Suprapubic skin (tissue), 4 donors: ENCODE measurements around the gene EXD2. TPM values are rescaled to one million over a fixed set of nuclear protein-coding genes. Genes with fewer than 3 reads are reported as not detected.
A peak's percentile ranks its signal among the peaks of the same experiment; 100 is the strongest.

Experiments
- DNase-seq, 2 donors: peaks; one replicate each; pipeline ENCODE4 v3.0.0-alpha.2; 2019; ENCODE audit warnings: low spot score in 2 of 2
- H3K27ac ChIP-seq: fragments of 200-600 bp; sonication (generic); one replicate; pipeline ENCODE4 v1.5.1; 2019
- H3K27me3 ChIP-seq: fragments of 200-600 bp; sonication (generic); one replicate; pipeline ENCODE4 v1.5.1; 2019
- H3K36me3 ChIP-seq: fragments of 200-600 bp; sonication (generic); one replicate; pipeline ENCODE4 v1.5.1; 2019
- H3K4me1 ChIP-seq: fragments of 200-600 bp; sonication (generic); one replicate; pipeline ENCODE4 v1.5.1; 2019
- H3K4me3 ChIP-seq: fragments of 200-600 bp; sonication (generic); one replicate; pipeline ENCODE4 v1.5.1; 2019; ENCODE audit warnings: mild to moderate bottlenecking
- H3K9me3 ChIP-seq: fragments of 200-600 bp; sonication (generic); one replicate; pipeline ENCODE4 v1.5.1; 2019
- EP300 ChIP-seq: sonication (generic); formaldehyde crosslinking; IDR thresholded peaks from one replicate; pipeline ENCODE4 v1.6.1; 2017; ENCODE audit warnings: antibody characterized with exemption
- POLR2A ChIP-seq, 2 donors: fragments of 450-650 bp; IDR thresholded peaks; one replicate each; pipeline ENCODE4 v1.6.1; 2017; ENCODE audit warnings: antibody characterized with exemption in 2 of 2, mild to moderate bottlenecking in 2 of 2, moderate library complexity in 2 of 2
- POLR2AphosphoS5 ChIP-seq, 3 donors: sonication (generic); formaldehyde crosslinking; IDR thresholded peaks; one replicate each; pipeline ENCODE4 v1.6.1; 2017; ENCODE audit warnings: antibody characterized with exemption in 3 of 3
- WGBS: methylation state at CpG from one replicate; pipeline ENCODE4 v1.1.5; 2018; 5-methylcytosine and 5-hydroxymethylcytosine counted together
- total RNA-seq, 4 donors: library from RNA; depleted of rRNA; stranded (reverse); fragments of >200 nt; gene quantifications; one replicate each; pipeline ENCODE4 v1.1.0, GENCODE V29; 2016
- TF ChIP-seq, protein P1 (sequence below), 2 donors: fragments of 200-600 bp in 1 of 2; fragments of 450-650 bp in 1 of 2; sonication (generic) in 1 of 2; IDR thresholded peaks; one replicate each; pipeline ENCODE4 v1.5.1; 2016 to 2019; ENCODE audit warnings: antibody characterized with exemption in 2 of 2, mild to moderate bottlenecking in 1 of 2, moderate library complexity in 1 of 2

The EXD2 gene
- total RNA-seq, 4 donors from 2014 or later, result 17.6 to 26.8 (median 19.6) TPM

DNA sequence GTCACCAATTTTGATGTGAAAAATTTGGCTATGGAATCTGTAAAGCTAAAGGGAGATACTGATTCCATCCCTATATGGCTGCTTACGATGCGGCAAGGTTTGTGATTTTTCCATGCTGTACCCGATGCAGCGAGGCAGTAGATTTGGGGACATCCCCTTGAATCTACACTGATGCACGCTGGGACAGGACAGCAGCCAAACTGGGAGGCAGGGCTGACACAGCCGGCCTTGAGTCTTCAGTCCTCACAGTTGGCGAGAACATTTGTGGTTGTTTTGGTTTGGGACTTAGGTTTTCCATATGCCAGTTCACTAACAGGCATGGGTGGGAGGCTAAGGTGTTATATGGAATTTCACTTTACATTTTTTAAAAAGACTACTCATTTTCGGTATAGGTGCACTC is 72.5 kb downstream of the EXD2 start:
- H3K27me3 ChIP-seq, result peaks cover 49% of the 10 kb centered on the region
- no peak overlapping the region for H3K4me3 ChIP-seq
- 88% methylated on average over 6 of the region's 8 CpGs for WGBS
- DNase-seq, result peak in 1 of 2 donors; percentile 77
- peaks cover 32% of the 10 kb centered on the region for H3K4me1 ChIP-seq
- no peaks in the 10 kb centered on the region for H3K9me3 ChIP-seq
- TF ChIP-seq POLR2A (IDR thresholded peaks at IDR 0.05), result no peak
- TF ChIP-seq, protein P1, sequence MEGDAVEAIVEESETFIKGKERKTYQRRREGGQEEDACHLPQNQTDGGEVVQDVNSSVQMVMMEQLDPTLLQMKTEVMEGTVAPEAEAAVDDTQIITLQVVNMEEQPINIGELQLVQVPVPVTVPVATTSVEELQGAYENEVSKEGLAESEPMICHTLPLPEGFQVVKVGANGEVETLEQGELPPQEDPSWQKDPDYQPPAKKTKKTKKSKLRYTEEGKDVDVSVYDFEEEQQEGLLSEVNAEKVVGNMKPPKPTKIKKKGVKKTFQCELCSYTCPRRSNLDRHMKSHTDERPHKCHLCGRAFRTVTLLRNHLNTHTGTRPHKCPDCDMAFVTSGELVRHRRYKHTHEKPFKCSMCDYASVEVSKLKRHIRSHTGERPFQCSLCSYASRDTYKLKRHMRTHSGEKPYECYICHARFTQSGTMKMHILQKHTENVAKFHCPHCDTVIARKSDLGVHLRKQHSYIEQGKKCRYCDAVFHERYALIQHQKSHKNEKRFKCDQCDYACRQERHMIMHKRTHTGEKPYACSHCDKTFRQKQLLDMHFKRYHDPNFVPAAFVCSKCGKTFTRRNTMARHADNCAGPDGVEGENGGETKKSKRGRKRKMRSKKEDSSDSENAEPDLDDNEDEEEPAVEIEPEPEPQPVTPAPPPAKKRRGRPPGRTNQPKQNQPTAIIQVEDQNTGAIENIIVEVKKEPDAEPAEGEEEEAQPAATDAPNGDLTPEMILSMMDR (IDR thresholded peaks at IDR 0.05), result no peak
- no peaks in the 10 kb centered on the region for H3K36me3 ChIP-seq
- peak overlapping the region; percentile 26 for H3K27ac ChIP-seq

DNA sequence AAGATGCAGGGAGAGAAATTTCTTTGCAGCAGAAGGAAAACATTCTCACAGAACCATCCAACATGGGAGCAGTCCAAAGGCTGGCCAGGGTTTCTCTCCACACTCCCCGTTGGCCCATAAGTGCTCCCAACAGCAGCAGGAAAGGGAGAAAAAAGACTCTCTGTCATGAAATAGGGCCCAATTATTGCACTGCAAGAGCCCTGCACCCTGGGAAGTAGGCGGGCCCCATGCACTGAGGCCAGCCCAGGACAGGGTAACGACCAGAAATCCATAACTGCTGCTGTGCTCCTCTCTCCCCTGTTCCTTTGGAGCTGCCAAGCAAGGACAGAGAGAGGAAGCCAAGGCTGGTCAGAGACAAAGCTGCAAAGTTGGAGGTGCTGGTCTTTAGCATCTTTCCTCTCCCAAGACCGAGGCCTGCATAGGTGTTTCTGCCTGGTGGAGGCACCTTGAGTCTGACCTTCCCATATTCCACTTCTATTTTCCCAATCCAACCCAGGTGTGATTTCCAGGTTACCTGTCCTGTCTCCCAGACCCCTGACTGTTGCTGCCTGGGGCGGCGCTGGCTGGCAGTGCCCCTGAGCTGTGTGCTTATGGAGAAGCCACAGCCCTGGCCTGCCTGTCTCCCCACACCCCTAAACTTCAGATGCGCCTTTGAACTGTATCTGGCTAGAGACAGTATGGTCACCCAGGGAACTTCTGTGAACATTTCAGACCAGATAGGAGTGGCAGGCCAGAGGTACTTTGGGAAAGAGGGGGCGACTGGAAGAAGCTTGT is 75.5 kb downstream of the EXD2 start:
- no peaks in the 10 kb centered on the region for H3K36me3 ChIP-seq
- H3K27me3 ChIP-seq, result peaks cover 19% of the 10 kb centered on the region
- no peaks in the 10 kb centered on the region for H3K9me3 ChIP-seq
- no peak for TF ChIP-seq POLR2AphosphoS5 (IDR thresholded peaks at IDR 0.05)
- TF ChIP-seq EP300, result no peak
- H3K27ac ChIP-seq, result no peak overlapping the region
- peaks cover 6% of the 10 kb centered on the region for H3K4me1 ChIP-seq
- 80% methylated on average over 8 of the region's 8 CpGs for WGBS
- peak in 1 of 2 donors; percentile 57 for DNase-seq
- H3K4me3 ChIP-seq, result no peak overlapping the region

DNA sequence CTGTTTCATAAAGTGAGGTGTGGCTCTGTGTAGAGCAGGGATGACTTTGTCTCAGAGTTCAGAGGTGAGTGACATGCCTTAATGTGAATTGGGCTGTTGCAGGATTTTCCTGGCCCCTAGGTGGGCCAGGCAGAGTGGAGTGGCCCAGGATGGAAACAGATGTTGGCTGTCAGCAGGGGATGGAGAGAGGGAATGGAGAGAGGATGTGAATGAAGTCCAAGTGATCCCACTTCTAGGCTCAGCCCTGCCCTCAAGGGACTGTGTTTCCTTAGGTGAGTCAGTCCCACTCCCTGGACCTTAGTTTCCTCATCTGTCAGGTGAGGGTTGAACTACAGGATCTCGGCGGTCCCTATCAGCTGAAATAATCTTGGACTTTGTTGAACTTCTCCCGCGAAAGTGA is 76.2 kb downstream of the EXD2 start:
- Histone ChIP-seq H3K36me3 (no peaks in the 10 kb centered on the region), H3K27me3 (peaks cover 12% of the 10 kb centered on the region), H3K4me3 (no peak overlapping the region), H3K4me1 (no peaks in the 10 kb centered on the region), H3K9me3 (no peaks in the 10 kb centered on the region), H3K27ac (no peak overlapping the region)
- DNase-seq, result no peak
- 89% methylated on average over 4 of the region's 4 CpGs for WGBS
- TF ChIP-seq POLR2A (IDR thresholded peaks at IDR 0.05) (no peak), POLR2AphosphoS5 (IDR thresholded peaks at IDR 0.05) (no peak), EP300 (no peak)
- TF ChIP-seq, protein P1 (IDR thresholded peaks at IDR 0.05), result no peak

DNA sequence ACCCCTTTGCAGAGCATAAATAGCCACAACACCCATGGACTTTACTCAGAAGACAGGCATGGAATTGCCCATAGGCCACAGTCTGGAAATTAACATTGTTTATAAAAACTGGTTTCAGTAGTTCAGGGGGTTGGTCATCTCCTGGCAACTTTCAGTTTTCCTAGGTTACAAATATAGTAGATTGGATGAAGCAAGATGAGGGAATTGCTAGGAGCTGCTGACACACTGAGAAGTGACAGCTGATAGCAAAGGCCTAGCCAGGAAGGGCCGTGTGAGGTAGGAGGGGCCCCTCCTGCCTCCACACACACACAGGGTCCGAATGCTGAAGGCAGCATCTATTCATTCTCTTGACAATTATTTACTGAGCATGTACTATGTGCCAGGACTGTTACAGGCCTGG is 76.9 kb downstream of the EXD2 start:
- no peak for DNase-seq
- Histone ChIP-seq H3K27ac (no peak overlapping the region), H3K4me3 (no peak overlapping the region), H3K27me3 (peaks cover 6% of the 10 kb centered on the region), H3K4me1 (no peaks in the 10 kb centered on the region), H3K9me3 (no peaks in the 10 kb centered on the region), H3K36me3 (no peaks in the 10 kb centered on the region)
- WGBS, result 71% methylated on average over 2 of the region's 2 CpGs
- TF ChIP-seq, protein P1 (IDR thresholded peaks at IDR 0.05), result no peak
- TF ChIP-seq POLR2A (IDR thresholded peaks at IDR 0.05) (no peak), EP300 (no peak), POLR2AphosphoS5 (IDR thresholded peaks at IDR 0.05) (no peak)

DNA sequence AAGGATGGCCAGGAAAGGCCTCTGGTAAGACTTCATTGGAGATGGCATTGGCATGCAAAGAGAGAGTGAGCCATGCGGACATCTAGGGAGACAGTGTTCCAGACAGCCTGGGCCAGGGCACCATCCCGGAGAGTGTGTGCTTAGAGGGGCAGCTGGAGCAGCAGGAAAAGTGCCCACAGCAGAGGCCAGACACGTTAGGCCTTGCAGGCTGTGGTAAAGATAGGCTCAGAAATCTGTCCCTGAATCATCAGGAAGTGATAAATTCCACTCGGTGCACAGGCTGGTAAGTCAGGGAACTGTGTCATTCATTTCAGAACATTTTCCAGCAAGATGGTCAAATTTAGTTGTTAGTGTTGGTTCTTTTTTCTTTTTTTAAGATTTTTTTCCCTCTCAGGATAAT is 77.5 kb downstream of the EXD2 start:
- Histone ChIP-seq H3K9me3 (no peaks in the 10 kb centered on the region), H3K4me1 (no peaks in the 10 kb centered on the region), H3K36me3 (no peaks in the 10 kb centered on the region), H3K27me3 (peaks cover under 1% of the 10 kb centered on the region), H3K27ac (no peak overlapping the region), H3K4me3 (no peak overlapping the region)
- WGBS, result 56% methylated on average over 4 of the region's 4 CpGs
- TF ChIP-seq POLR2A (IDR thresholded peaks at IDR 0.05) (no peak), POLR2AphosphoS5 (IDR thresholded peaks at IDR 0.05) (no peak), EP300 (no peak)
- TF ChIP-seq, protein P1 (IDR thresholded peaks at IDR 0.05), result no peak
- DNase-seq, result no peak
